Thoracic aorta (tissue), 2 donors: ENCODE results near the gene GFOD2. TPM values are rescaled to one million over a fixed set of nuclear protein-coding genes. Genes with fewer than 3 reads are reported as not detected.

ENCODE experiments used
- ATAC-seq: fragments of 150-250 bp; one replicate; pipeline ENCODE4 v1.8.0; 2017; ENCODE audit warnings: low read depth; ENCODE audit not compliant: insufficient number of reproducible peaks, low FRiP score
- DNase-seq: peaks from one replicate; pipeline ENCODE4 v3.0.0-alpha.2; 2020; ENCODE audit warnings: low spot score
- H3K27ac ChIP-seq, 2 donors: fragments of 200-600 bp; sonication (generic); 1 replicate in 1 of 2; 2 replicates in 1 of 2; pipeline ENCODE4 v1.5.1; 2016; ENCODE audit warnings: mild to moderate bottlenecking in 2 of 2, moderate library complexity in 2 of 2
- H3K27me3 ChIP-seq: fragments of 200-600 bp; sonication (generic); replicated peaks from 2 replicates; pipeline ENCODE4 v1.6.0; 2016; ENCODE audit warnings: mild to moderate bottlenecking; ENCODE audit not compliant: insufficient read depth
- H3K36me3 ChIP-seq: fragments of 200-600 bp; sonication (generic); one replicate; pipeline ENCODE4 v1.5.1; 2016
- H3K4me1 ChIP-seq, 2 donors: fragments of 200-600 bp; sonication (generic); 1 replicate in 1 of 2; 2 replicates in 1 of 2; pipeline versions ENCODE4 v1.5.1 to v1.6.0; 2016; ENCODE audit warnings: low read depth in 2 of 2, mild to moderate bottlenecking in 1 of 2; ENCODE audit not compliant: control insufficient read depth in 1 of 2
- H3K4me3 ChIP-seq: fragments of 200-600 bp; sonication (generic); 2 replicates; pipeline ENCODE4 v1.5.1; 2016; ENCODE audit warnings: mild to moderate bottlenecking
- H3K9me3 ChIP-seq: fragments of 200-600 bp; sonication (generic); 2 replicates; pipeline ENCODE4 v1.5.1; 2016
- total RNA-seq, 2 donors: library from RNA; depleted of rRNA; stranded (reverse); fragments of >200 nt; gene quantifications; one replicate each; pipeline versions ENCODE4 v1.1.0 to v1.2.3, GENCODE V29; 2016
- TF ChIP-seq, protein P1 (sequence below): fragments of 200-600 bp; sonication (generic); IDR thresholded peaks from one replicate; pipeline ENCODE4 v1.5.1; 2019; ENCODE audit warnings: antibody characterized with exemption

The GFOD2 gene
- total RNA-seq, 2 donors from 2014 or later, result 13.3 to 19.2 TPM

GRCh38 chr16:67651847-67652246 is 67.3 kb downstream of the GFOD2 start:
- Histone ChIP-seq H3K4me1 (peaks cover 5 to 16% of the 10 kb centered on the region in 2 donors), H3K4me3 (no peak overlapping the region), H3K36me3 (peaks cover 3% of the 10 kb centered on the region), H3K9me3 (no peaks in the 10 kb centered on the region), H3K27me3 (peaks cover 6% of the 10 kb centered on the region), H3K27ac (no peak overlapping the region)
- DNase-seq (no peak), ATAC-seq (no peak)
- TF ChIP-seq, protein P1, sequence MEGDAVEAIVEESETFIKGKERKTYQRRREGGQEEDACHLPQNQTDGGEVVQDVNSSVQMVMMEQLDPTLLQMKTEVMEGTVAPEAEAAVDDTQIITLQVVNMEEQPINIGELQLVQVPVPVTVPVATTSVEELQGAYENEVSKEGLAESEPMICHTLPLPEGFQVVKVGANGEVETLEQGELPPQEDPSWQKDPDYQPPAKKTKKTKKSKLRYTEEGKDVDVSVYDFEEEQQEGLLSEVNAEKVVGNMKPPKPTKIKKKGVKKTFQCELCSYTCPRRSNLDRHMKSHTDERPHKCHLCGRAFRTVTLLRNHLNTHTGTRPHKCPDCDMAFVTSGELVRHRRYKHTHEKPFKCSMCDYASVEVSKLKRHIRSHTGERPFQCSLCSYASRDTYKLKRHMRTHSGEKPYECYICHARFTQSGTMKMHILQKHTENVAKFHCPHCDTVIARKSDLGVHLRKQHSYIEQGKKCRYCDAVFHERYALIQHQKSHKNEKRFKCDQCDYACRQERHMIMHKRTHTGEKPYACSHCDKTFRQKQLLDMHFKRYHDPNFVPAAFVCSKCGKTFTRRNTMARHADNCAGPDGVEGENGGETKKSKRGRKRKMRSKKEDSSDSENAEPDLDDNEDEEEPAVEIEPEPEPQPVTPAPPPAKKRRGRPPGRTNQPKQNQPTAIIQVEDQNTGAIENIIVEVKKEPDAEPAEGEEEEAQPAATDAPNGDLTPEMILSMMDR, result no peak

- Histone ChIP-seq H3K9me3 (no peaks in the 10 kb centered on the region), H3K27me3 (peaks cover 6% of the 10 kb centered on the region), H3K36me3 (no peaks in the 10 kb centered on the region), H3K27ac (no peak overlapping the region), H3K4me3 (no peak overlapping the region), H3K4me1 (peaks cover 5 to 16% of the 10 kb centered on the region in 2 donors)
- no peak for DNase-seq
- ATAC-seq, result no peak
- TF ChIP-seq, protein P1, result no peak
Observed at GRCh38 chr16:67651039-67651438, 68.1 kb downstream of the GFOD2 start.

DNA sequence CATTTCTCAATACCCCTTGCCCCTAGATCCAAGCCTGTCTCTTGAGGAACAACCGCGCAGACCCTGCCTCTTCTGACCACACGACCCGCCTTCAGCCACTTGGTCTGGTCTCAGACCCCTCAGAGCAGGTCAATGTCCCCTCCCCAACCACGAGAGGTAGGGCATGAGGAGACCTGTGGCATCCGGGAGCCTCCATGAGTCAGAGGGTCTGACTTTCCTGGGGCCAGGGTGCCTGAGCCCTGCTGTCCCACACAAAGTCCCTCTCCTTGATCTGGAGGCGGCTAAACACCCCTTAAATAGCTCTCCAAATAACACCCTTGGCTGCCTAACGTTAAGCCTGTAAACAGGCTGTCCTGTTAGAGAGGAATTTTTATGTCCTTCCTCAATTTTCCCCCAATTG is 69.1 kb downstream of the GFOD2 start:
- Histone ChIP-seq H3K9me3 (no peaks in the 10 kb centered on the region), H3K27me3 (peaks cover 6% of the 10 kb centered on the region), H3K4me3 (no peak overlapping the region), H3K36me3 (no peaks in the 10 kb centered on the region), H3K4me1 (peaks cover 5 to 16% of the 10 kb centered on the region in 2 donors), H3K27ac (no peak overlapping the region)
- DNase-seq, result no peak
- ATAC-seq, result no peak
- TF ChIP-seq, protein P1, result no peak

GRCh38 chr16:67649494-67649931 is 69.6 kb downstream of the GFOD2 start:
- Histone ChIP-seq H3K27me3 (peaks cover 6% of the 10 kb centered on the region), H3K27ac (no peak overlapping the region), H3K36me3 (no peaks in the 10 kb centered on the region), H3K4me1 (peaks cover 5 to 16% of the 10 kb centered on the region in 2 donors), H3K4me3 (peak overlapping the region; percentile 29), H3K9me3 (no peaks in the 10 kb centered on the region)
- DNase-seq, result no peak
- TF ChIP-seq, protein P1, result no peak
- no peak for ATAC-seq

GRCh38 chr16:67648764-67649407 is 70.2 kb downstream of the GFOD2 start:
- peaks cover 5 to 16% of the 10 kb centered on the region in 2 donors for H3K4me1 ChIP-seq
- ATAC-seq, result no peak

More at GRCh38 chr16:67648764-67649407, 70.2 kb downstream of the GFOD2 start:
- Histone ChIP-seq H3K36me3 (no peaks in the 10 kb centered on the region), H3K4me3 (peak overlapping the region; percentile 29), H3K27me3 (peaks cover 6% of the 10 kb centered on the region), H3K9me3 (no peaks in the 10 kb centered on the region), H3K27ac (no peak overlapping the region)
- TF ChIP-seq, protein P1, result no peak
- no peak for DNase-seq
